GM12801 (cell line): Measurements from ENCODE around the gene WDR7.

Experiments
- TF ChIP-seq, protein P1 (sequence below): IDR thresholded peaks from one replicate; pipeline ENCODE4 v1.5.1; 2011; ENCODE audit warnings: control low read depth; ENCODE audit not compliant: insufficient read length; ENCODE audit errors: extremely low read depth

The WDR7 gene

GRCh38 chr18:56645415-56646016 is 5.6 kb upstream of the WDR7 start:
- TF ChIP-seq, protein P1, sequence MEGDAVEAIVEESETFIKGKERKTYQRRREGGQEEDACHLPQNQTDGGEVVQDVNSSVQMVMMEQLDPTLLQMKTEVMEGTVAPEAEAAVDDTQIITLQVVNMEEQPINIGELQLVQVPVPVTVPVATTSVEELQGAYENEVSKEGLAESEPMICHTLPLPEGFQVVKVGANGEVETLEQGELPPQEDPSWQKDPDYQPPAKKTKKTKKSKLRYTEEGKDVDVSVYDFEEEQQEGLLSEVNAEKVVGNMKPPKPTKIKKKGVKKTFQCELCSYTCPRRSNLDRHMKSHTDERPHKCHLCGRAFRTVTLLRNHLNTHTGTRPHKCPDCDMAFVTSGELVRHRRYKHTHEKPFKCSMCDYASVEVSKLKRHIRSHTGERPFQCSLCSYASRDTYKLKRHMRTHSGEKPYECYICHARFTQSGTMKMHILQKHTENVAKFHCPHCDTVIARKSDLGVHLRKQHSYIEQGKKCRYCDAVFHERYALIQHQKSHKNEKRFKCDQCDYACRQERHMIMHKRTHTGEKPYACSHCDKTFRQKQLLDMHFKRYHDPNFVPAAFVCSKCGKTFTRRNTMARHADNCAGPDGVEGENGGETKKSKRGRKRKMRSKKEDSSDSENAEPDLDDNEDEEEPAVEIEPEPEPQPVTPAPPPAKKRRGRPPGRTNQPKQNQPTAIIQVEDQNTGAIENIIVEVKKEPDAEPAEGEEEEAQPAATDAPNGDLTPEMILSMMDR, result no peak

DNA sequence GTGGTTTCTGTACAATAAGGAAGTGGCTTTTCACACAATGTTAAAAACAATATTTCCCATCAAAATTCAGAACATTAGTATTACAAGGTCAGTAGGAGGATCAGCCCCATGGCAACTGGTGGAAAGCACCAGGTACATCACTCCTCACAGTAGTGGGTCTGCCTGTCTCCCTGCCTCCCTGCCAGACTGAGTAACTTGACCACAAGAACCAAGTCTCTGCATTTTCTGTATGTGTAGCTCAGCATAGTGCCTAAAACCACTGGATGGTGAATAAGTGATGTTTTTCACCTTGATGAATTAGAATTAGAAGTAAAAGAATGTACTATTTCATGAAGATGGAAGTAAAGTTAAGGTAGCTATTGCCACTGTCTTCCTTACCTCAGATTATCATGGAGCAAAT is 4.1 kb upstream of the WDR7 start:
- TF ChIP-seq, protein P1, result no peak

- TF ChIP-seq, protein P1, result no peak
Measured at GRCh38 chr18:56647951-56648893, 2.9 kb upstream of the WDR7 start.

DNA sequence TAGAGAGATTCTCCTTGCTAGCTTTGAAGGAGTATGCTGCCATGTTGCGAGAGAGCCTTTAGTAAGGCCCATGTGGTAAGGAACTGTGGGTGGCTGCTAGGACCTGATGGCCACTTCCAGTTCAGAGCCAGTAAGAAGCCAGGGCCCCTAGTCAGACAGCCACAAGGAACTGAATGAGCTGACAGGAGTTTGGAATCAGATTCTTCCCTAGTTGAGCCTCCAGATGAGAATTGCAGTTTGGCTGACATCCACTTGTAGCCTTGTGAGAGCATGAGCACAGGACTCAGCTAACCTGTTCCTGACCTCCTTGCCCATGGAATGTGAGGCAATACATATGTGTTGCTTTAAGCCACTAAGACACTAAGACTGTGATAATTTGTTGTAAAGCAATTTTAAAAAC is 1.2 kb upstream of the WDR7 start:
- TF ChIP-seq, protein P1, result no peak

GRCh38 chr18:56651771-56652092 is 573 bp downstream of the WDR7 start:
- TF ChIP-seq, protein P1, result no peak

- TF ChIP-seq, protein P1, result no peak
Measured at GRCh38 chr18:56652802-56653201, 1.6 kb downstream of the WDR7 start.

- TF ChIP-seq, protein P1, result no peak
Measured at GRCh38 chr18:56658261-56658660, 7.1 kb downstream of the WDR7 start.
